HG02981 (cell line): ENCODE results near the gene FASTKD2.

Source experiments
- ATAC-seq: cut with Tn5 transposase; IDR thresholded peaks from one replicate; pipeline ENCODE4 v1.9.1; 2021; ENCODE audit warnings: mild to moderate bottlenecking, moderate library complexity; ENCODE audit not compliant: unreplicated experiment

Gene FASTKD2

DNA sequence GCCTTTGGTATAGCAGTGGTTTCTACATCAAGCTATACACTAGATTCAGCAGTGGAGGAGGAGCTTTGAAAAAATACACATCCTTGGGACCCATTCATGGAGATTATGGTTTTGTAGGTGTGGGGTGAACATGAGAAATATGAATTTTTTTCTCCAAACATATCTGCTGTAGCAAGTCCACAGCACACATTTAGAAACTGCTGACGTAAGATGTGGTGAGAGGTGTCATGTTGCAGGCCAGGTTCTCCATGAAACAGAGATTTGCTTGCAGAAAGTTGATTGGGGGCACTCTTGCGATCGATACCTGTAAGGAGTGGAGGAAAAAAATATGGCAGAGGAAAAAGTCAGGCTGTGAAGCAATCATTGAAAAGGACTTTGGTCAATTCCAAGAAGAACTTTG is 67.9 kb downstream of the FASTKD2 start:
- no peak for ATAC-seq

DNA sequence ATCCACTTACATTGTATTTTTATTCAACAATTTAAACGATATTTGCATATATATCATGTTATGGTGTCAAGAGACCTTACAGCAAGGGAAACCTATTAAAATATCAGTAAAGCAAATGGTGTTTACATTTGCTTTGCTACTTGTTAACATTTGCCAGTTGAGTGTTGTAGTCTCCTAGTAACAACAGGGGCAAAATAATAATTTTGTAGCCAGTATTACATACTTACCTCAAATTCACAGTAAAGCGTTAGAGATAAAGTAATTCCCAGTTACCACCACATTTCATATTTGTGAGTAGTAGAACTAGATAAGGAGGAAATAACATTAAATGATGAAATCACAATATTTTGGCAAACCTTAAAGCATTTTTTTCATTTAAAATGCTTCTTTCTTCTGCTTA is 71.3 kb downstream of the FASTKD2 start:
- ATAC-seq = no peak

DNA sequence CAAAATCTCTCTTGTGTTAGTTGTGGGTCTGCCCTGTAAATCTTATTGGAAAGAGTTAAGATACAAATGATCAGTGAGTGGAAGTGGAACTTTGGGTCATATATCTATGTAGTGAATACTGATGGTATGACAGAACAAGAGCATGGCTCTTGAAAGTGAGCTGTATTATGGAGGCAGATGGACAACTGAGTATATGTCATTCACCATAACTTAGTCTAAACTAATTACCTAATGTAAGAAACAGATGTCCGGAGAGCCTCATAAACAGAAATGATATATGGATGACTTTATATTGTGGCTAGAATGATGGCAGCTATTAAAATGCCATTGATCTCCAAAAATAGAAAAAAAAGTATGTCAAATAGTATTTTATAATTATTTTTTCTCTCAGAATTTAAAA is 72.4 kb downstream of the FASTKD2 start:
- ATAC-seq = no peak

GRCh38 chr2:206838690-206839089 is 73.3 kb downstream of the FASTKD2 start:
- no peak for ATAC-seq

GRCh38 chr2:206840999-206841398 is 75.6 kb downstream of the FASTKD2 start:
- ATAC-seq = no peak
